Retinal pigment epithelial cell (primary cell): ENCODE measurements around the gene PRR5L.

Source experiments
- DNase-seq: peaks from one replicate; pipeline ENCODE4 v3.0.0-alpha.2; 2010; ENCODE audit warnings: low read depth
- H3K4me3 ChIP-seq: 2 replicates; pipeline ENCODE4 v1.5.1; 2011; ENCODE audit warnings: mild to moderate bottlenecking, low read length, control low read depth, moderate library complexity
- CTCF ChIP-seq: conservative IDR thresholded peaks from 2 replicates; pipeline ENCODE4 v1.5.1; 2011; ENCODE audit warnings: low read depth, low read length, control low read depth, inconsistent platforms

Gene PRR5L

GRCh38 chr11:36266767-36267166, 29.3 kb upstream of the PRR5L start:
- H3K4me3 ChIP-seq, result no peak overlapping the region
- no peak for TF ChIP-seq CTCF
- DNase-seq, result no peak

- TF ChIP-seq CTCF, result no peak
- no peak for DNase-seq
- H3K4me3 ChIP-seq, result no peak overlapping the region
These were observed 27.6 kb upstream of the PRR5L start for GRCh38 chr11:36268337-36268985.

- TF ChIP-seq CTCF, result no peak
- no peak for DNase-seq
- H3K4me3 ChIP-seq, result no peak overlapping the region
These were observed 25.4 kb upstream of the PRR5L start for GRCh38 chr11:36270701-36271100.

- no peak for TF ChIP-seq CTCF
- H3K4me3 ChIP-seq, result no peak overlapping the region
- DNase-seq, result no peak
These were observed 24.2 kb upstream of the PRR5L start for GRCh38 chr11:36271794-36272407.

- TF ChIP-seq CTCF, result no peak
- DNase-seq, result no peak
- H3K4me3 ChIP-seq, result no peak overlapping the region
These were observed 23.0 kb upstream of the PRR5L start for GRCh38 chr11:36273110-36273509.

GRCh38 chr11:36274414-36274813, 21.7 kb upstream of the PRR5L start:
- H3K4me3 ChIP-seq, result no peak overlapping the region
- no peak for DNase-seq
- no peak for TF ChIP-seq CTCF
